ENCODE measurements around the gene RCAN3.
"Not testable (repeated sequence)": the region's sequence is repeated elsewhere in the genome, so short reads cannot be mapped to it uniquely, and the experiment has no call there.

RCAN3 gene

GRCh38 chr1:24536391-24536840 lies 33.8 kb downstream of the RCAN3 start:
- no peaks in the 10 kb centered on the region for H3K9me3 ChIP-seq (ENCODE audit: insufficient read depth, low read depth, low read length)
- peaks cover 17% of the 10 kb centered on the region for H3K36me3 ChIP-seq (ENCODE audit: insufficient read depth, low read length)
- H3K27me3 ChIP-seq (ENCODE audit: insufficient read depth, low read length), result no peaks in the 10 kb centered on the region
- peaks cover 23% of the 10 kb centered on the region for H3K4me1 ChIP-seq (ENCODE audit: insufficient read depth, low read length)
- 86% methylated on average over 7 of the region's 7 CpGs for WGBS
- H3K4me3 ChIP-seq (ENCODE audit: low read length), result no peak overlapping the region
- no peak overlapping the region; the same call in 1 of the 2 replicates for H3K27ac ChIP-seq (ENCODE audit: low read depth, low read length)
- H3K9ac ChIP-seq (ENCODE audit: low read depth, low read length), result no peak overlapping the region

- peaks cover 25% of the 10 kb centered on the region for H3K4me1 ChIP-seq (ENCODE audit: insufficient read depth, low read length)
- no peak overlapping the region for H3K27ac ChIP-seq (ENCODE audit: low read depth, low read length)
- H3K27me3 ChIP-seq (ENCODE audit: insufficient read depth, low read length), result no peaks in the 10 kb centered on the region
- no peak overlapping the region for H3K4me3 ChIP-seq (ENCODE audit: low read length)
- no peak overlapping the region for H3K9ac ChIP-seq (ENCODE audit: low read depth, low read length)
- peaks cover 8% of the 10 kb centered on the region for H3K36me3 ChIP-seq (ENCODE audit: insufficient read depth, low read length)
- 94% methylated on average over 14 of the region's 15 CpGs for WGBS
- no peaks in the 10 kb centered on the region for H3K9me3 ChIP-seq (ENCODE audit: insufficient read depth, low read depth, low read length)
Observed at GRCh38 chr1:24540051-24540905, 37.6 kb downstream of the RCAN3 start.

- peak overlapping the region; percentile 25; the same call in 1 of the 2 replicates for H3K27ac ChIP-seq (ENCODE audit: low read depth, low read length)
- 0 out of 2 replicates have a peak, but pooled peaks cover 3% of the 10 kb centered on the region for H3K36me3 ChIP-seq (ENCODE audit: insufficient read depth, low read length)
- peaks cover 27% of the 10 kb centered on the region for H3K4me1 ChIP-seq (ENCODE audit: insufficient read depth, low read length)
- H3K9me3 ChIP-seq (ENCODE audit: insufficient read depth, low read depth, low read length), result no peaks in the 10 kb centered on the region
- no peaks in the 10 kb centered on the region for H3K27me3 ChIP-seq (ENCODE audit: insufficient read depth, low read length)
- 74% methylated on average over 6 of the region's 7 CpGs for WGBS
- no peak overlapping the region for H3K4me3 ChIP-seq (ENCODE audit: low read length)
- H3K9ac ChIP-seq (ENCODE audit: low read depth, low read length), result no peak overlapping the region
Observed at GRCh38 chr1:24540906-24541710, 38.5 kb downstream of the RCAN3 start.

- peaks cover 22% of the 10 kb centered on the region for H3K4me1 ChIP-seq (ENCODE audit: insufficient read depth, low read length)
- no peak overlapping the region for H3K9ac ChIP-seq (ENCODE audit: low read depth, low read length)
- H3K9me3 ChIP-seq (ENCODE audit: insufficient read depth, low read depth, low read length), result no peaks in the 10 kb centered on the region
- 0 out of 2 replicates have a peak, but pooled peaks cover 1% of the 10 kb centered on the region for H3K36me3 ChIP-seq (ENCODE audit: insufficient read depth, low read length)
- WGBS, result 72% methylated on average over 8 of the region's 8 CpGs
- H3K27me3 ChIP-seq (ENCODE audit: insufficient read depth, low read length), result no peaks in the 10 kb centered on the region
- H3K4me3 ChIP-seq (ENCODE audit: low read length), result no peak overlapping the region
- H3K27ac ChIP-seq (ENCODE audit: low read depth, low read length), result no peak overlapping the region
Observed at GRCh38 chr1:24541711-24542346, 39.2 kb downstream of the RCAN3 start.

- H3K27me3 ChIP-seq (ENCODE audit: insufficient read depth, low read length), result no peaks in the 10 kb centered on the region
- H3K4me1 ChIP-seq (ENCODE audit: insufficient read depth, low read length), result peaks cover 22% of the 10 kb centered on the region
- no peaks in the 10 kb centered on the region for H3K9me3 ChIP-seq (ENCODE audit: insufficient read depth, low read depth, low read length)
- H3K27ac ChIP-seq (ENCODE audit: low read depth, low read length), result no peak overlapping the region
- no peak overlapping the region for H3K9ac ChIP-seq (ENCODE audit: low read depth, low read length)
- no peaks in the 10 kb centered on the region for H3K36me3 ChIP-seq (ENCODE audit: insufficient read depth, low read length)
- H3K4me3 ChIP-seq (ENCODE audit: low read length), result no peak overlapping the region
Observed at GRCh38 chr1:24544239-24544638, 41.6 kb downstream of the RCAN3 start.

GRCh38 chr1:24545662-24546061 lies 43.0 kb downstream of the RCAN3 start:
- H3K27ac ChIP-seq (ENCODE audit: low read depth, low read length), result no peak overlapping the region
- 100% methylated on average over 1 of the region's 1 CpG for WGBS

GRCh38 chr1:24547195-24547594 lies 44.6 kb downstream of the RCAN3 start:
- Histone ChIP-seq H3K27me3 (ENCODE audit: insufficient read depth, low read length) (no peaks in the 10 kb centered on the region), H3K27ac (ENCODE audit: low read depth, low read length) (no peak overlapping the region), H3K9me3 (ENCODE audit: insufficient read depth, low read depth, low read length) (no peaks in the 10 kb centered on the region), H3K4me3 (ENCODE audit: low read length) (no peak overlapping the region), H3K9ac (ENCODE audit: low read depth, low read length) (no peak overlapping the region), H3K36me3 (ENCODE audit: insufficient read depth, low read length) (no peaks in the 10 kb centered on the region), H3K4me1 (ENCODE audit: insufficient read depth, low read length) (peaks cover 14% of the 10 kb centered on the region; the same call in 1 of the 2 replicates)
- 89% methylated on average over 5 of the region's 5 CpGs for WGBS

More at GRCh38 chr1:24545662-24546061, 43.0 kb downstream of the RCAN3 start:
- H3K4me3 ChIP-seq (ENCODE audit: low read length), result no peak overlapping the region
- no peaks in the 10 kb centered on the region for H3K27me3 ChIP-seq (ENCODE audit: insufficient read depth, low read length)
- H3K4me1 ChIP-seq (ENCODE audit: insufficient read depth, low read length), result peaks cover 22% of the 10 kb centered on the region
- H3K9me3 ChIP-seq (ENCODE audit: insufficient read depth, low read depth, low read length), result no peaks in the 10 kb centered on the region
- no peaks in the 10 kb centered on the region for H3K36me3 ChIP-seq (ENCODE audit: insufficient read depth, low read length)
- no peak overlapping the region for H3K9ac ChIP-seq (ENCODE audit: low read depth, low read length)

- Histone ChIP-seq H3K4me3 (ENCODE audit: low read length) (no peak overlapping the region), H3K4me1 (ENCODE audit: insufficient read depth, low read length) (peaks cover 16% of the 10 kb centered on the region; the same call in 1 of the 2 replicates)
- WGBS, result 86% methylated on average over 1 of the region's 3 CpGs
Observed at GRCh38 chr1:24548070-24548469, 45.4 kb downstream of the RCAN3 start.

GRCh38 chr1:24549210-24549609 lies 46.6 kb downstream of the RCAN3 start:
- H3K4me3 ChIP-seq (ENCODE audit: low read length); H3K9ac ChIP-seq (ENCODE audit: low read depth, low read length); H3K27ac ChIP-seq (ENCODE audit: low read depth, low read length); H3K27me3 ChIP-seq (ENCODE audit: insufficient read depth, low read length); H3K36me3 ChIP-seq (ENCODE audit: insufficient read depth, low read length); H3K9me3 ChIP-seq (ENCODE audit: insufficient read depth, low read depth, low read length): not testable (repeated sequence)
- 91% methylated on average over 5 of the region's 5 CpGs for WGBS
- peaks cover 16% of the 10 kb centered on the region; the same call in 1 of the 2 replicates for H3K4me1 ChIP-seq (ENCODE audit: insufficient read depth, low read length)

More at GRCh38 chr1:24548070-24548469, 45.4 kb downstream of the RCAN3 start:
- Histone ChIP-seq H3K9me3 (ENCODE audit: insufficient read depth, low read depth, low read length) (no peaks in the 10 kb centered on the region), H3K36me3 (ENCODE audit: insufficient read depth, low read length) (no peaks in the 10 kb centered on the region), H3K27me3 (ENCODE audit: insufficient read depth, low read length) (no peaks in the 10 kb centered on the region), H3K9ac (ENCODE audit: low read depth, low read length) (no peak overlapping the region), H3K27ac (ENCODE audit: low read depth, low read length) (no peak overlapping the region)

GRCh38 chr1:24551290-24551959 lies 48.8 kb downstream of the RCAN3 start:
- no peak overlapping the region for H3K27ac ChIP-seq (ENCODE audit: low read depth, low read length)
- peaks cover 26% of the 10 kb centered on the region for H3K27me3 ChIP-seq (ENCODE audit: insufficient read depth, low read length)
- H3K36me3 ChIP-seq (ENCODE audit: insufficient read depth, low read length), result no peaks in the 10 kb centered on the region
- no peaks in the 10 kb centered on the region for H3K9me3 ChIP-seq (ENCODE audit: insufficient read depth, low read depth, low read length)
- 91% methylated on average over 13 of the region's 13 CpGs for WGBS
- H3K9ac ChIP-seq (ENCODE audit: low read depth, low read length), result no peak overlapping the region
- H3K4me1 ChIP-seq (ENCODE audit: insufficient read depth, low read length), result 0 out of 2 replicates have a peak, but pooled peaks cover 11% of the 10 kb centered on the region
- no peak overlapping the region for H3K4me3 ChIP-seq (ENCODE audit: low read length)

Measured in HUES64 (cell line).